GM18861 (cell line): ENCODE measurements around the gene HUS1.
"Not testable (repeated sequence)": the region's sequence is repeated elsewhere in the genome, so short reads cannot be mapped to it uniquely, and the experiment has no call there.

ENCODE experiments used
- ATAC-seq: cut with Tn5 transposase; IDR thresholded peaks from one replicate; pipeline ENCODE4 v1.9.1; 2021; ENCODE audit not compliant: unreplicated experiment

The HUS1 gene

DNA sequence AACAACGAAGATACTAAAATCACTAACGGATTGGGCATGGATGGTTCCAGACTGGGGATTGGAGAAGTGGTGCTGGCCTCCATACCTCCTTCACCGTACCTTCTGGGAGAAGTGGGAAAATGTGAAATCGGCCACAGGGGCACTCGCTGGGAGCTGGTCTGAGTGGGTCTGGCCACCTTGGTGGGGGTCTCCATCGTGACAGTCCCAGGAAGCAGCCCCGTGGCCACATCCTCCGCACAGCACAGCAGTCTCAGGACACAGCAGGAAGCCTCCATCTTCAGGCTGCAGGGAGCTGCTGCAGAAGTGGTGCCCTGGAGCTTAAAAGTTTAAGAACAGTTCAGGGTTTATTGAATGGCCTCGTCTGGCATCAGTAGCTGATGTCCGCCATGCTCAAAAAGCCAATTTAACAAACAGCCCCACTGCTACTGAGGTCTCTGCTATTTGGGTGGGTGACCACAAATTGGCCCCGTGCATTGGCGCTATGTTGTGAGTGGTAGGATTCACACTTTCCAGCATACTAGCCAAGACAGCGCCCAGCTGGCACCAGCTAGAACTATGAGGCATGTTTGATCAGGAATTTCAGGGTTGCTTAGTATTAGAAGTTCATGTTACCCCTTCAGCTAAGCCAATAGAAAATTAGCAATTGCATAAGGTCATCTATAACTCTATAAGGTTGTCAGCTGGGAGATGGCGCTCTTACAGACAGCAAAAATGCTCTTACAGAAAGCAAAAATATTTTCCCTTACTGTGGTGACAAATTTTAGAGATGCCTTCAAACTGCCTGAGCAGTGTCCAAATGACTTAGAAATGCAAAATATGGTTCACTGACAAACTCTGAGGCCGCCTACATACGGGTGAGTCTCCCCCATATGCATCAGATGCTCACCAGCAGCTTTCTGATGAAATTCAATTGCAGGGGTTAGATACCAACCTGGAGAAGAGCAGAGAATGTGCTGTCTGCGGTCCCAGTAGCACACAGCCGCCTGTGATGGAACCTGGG, 48.1 kb downstream of the HUS1 start:
- ATAC-seq: no peak

DNA sequence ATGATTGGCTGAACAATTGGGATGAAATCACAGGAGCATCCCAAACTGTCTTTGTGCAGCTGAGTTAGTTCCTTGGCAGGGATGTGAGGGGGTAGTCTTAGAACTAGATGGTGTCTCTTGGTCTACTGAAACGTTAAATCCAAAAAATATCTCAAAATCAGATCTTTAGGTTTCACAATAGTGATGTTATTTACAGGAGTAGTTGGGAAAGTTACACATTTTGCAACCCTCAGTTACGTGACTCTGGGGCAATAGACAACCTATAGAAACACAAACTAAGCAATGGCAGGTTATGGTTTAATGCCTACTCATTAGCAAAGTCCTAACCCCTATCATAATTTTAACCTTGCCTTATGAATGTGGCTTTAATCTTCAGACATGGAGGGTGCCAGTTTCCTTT, 55.1 kb downstream of the HUS1 start:
- ATAC-seq: no peak

DNA sequence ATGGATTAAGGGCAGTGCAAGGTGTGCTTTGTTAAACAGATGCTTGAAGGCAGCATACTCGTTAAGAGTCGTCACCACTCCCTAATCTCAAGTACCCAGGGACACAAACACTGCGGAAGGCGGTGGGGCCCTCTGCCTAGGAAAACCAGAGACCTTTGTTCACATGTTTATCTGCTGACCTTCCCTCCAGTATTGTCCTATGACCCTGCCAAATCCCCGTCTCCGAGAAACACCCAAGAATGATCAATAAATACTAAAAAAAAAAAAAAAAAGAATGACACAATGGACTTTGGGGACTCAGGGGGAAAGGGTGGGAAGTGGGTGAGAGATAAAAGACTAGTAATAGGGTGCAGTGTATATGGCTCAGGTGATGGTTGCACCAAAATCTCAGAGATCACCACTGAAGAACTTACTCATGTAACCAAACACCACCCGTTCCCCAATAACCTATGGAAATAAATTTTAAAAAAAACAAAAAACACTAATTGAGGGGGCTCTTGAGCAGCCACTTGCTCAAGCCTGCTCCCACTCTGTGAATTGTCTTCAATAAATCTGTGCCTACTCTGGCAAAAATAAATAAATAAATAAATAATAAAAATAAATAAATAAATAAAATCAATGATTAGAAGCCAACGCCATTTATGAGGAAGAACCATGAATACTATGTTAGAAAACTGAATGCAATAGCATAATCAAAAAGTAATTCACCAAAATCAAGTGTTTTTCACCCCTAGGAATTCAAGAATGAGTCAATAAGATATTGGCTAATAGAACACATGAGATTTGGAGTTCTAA, 56.1 kb downstream of the HUS1 start:
- not testable (repeated sequence) for ATAC-seq

DNA sequence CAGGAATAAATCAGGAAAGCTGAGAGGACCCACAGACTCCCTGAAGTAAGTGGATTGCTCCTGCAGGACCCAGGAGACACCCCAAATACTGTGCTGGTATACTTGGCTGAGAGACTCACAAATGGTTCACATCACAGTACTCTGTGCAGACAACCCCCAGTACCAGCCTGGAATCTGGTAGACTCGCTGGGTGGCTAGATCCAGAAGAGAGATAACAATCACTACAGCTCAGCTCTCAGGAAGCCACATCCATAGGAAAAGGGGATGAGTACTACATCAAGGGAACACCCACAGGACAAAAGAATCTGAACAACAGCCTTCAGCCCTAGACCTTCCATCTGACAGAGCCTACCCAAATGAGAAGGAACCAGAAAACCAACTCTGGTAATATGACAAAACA, 62.9 kb downstream of the HUS1 start:
- ATAC-seq: not testable (repeated sequence)

DNA sequence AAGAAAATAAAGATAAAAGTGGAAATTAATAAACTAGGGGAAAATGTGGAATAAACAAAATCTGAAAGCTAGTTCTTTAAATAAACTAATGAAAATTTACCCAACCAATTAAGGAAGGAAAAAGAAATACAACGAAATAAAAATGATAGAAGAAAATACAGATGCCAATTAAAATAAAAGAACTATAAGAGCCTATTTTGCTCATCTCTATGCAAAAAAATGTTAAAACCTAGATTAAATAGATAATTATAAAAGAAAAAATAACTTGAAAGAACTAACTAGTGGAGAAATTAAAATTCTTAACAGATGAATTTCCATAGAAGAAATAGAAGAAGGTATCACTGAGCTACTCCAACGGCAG, 63.8 kb downstream of the HUS1 start:
- ATAC-seq: no peak

DNA sequence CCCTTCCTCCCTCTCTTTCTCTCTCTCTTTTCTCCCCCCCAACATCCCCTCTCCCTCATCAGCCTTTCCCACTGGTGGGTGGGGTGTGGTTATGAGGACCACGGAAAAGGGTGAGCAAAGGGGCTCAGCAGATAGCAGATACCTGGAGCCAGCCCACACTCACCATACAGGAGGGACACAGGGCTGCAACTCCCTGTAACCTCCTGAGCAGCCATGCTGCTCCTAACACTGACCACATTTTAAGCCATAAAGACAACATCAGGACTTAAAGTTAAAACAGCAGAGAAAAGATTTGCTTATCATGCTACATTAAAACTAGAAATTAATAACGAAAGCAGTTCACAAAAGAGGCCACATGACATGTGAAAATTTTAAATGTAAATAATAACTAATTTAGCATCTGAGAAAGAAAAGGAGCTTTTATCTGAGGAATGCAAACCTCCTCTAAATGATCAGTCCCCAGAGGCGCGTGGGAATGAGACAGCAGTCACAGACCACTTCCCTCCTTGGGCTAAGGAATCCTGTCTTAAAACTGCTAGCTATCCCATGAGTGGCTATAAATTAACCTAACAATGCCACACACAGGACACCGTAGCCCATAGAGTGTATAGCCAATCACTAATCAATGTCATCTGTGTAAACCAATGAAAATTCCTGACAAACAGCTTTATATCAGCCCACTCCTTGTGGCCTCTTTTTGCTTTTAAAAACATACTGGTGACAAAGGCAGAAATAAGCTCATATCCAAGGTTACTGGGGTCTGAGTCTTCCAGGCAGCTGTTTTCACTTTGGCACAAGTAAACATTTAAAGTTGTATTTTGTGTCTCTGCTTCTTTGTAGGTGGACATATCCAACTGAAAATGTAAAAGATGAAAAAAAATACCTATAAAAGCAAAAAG, 64.4 kb downstream of the HUS1 start:
- no peak for ATAC-seq
